Measurements from ENCODE around the gene NKX2-3. TPM values are rescaled to one million over a fixed set of nuclear protein-coding genes. Genes with fewer than 3 reads are reported as not detected.

The NKX2-3 gene
- total and polyA plus RNA-seq, 9 of the 15 experiments (the other 6 are each of a cell fraction or from before 2014, with no cell fraction given), result not detected

GRCh38 chr10:99526861-99527504 lies 5.8 kb upstream of the NKX2-3 start:
- DNase-seq (ENCODE audit: extremely low read depth in 1 of 4, low spot score in 3 of 4) (no peak), FAIRE-seq (no peak), ATAC-seq (no peak)
- H3K4me1 ChIP-seq (replicated peaks in 1 of 2; ENCODE audit: control insufficient read depth in 2 of 2, insufficient read depth in 2 of 2, low read length in 2 of 2), result peaks cover 0 to 26% of the 10 kb centered on the region in 2 experiments; a peak in 2 of 5 replicates
- H3K4me3 ChIP-seq, result no peak overlapping the region
- no peaks in the 10 kb centered on the region for H3K36me3 ChIP-seq (ENCODE audit: control insufficient read depth, insufficient read depth, low read length)
- ChIA-PET CTCF (ENCODE audit: low intra/inter-chr PET ratio) (no interaction called here), POLR2A (no interaction called here)
- peaks cover 17 to 56% of the 10 kb centered on the region in 2 experiments; a peak in 4 of 5 replicates for H3K27me3 ChIP-seq (ENCODE audit: control insufficient read depth in 2 of 2, insufficient read depth in 2 of 2, low read length in 2 of 2)
- no peak overlapping the region for H2AFZ ChIP-seq (ENCODE audit: low read depth, low read length)
- H3K9ac ChIP-seq (ENCODE audit: insufficient read depth in 1 of 2, low read depth in 2 of 2, low read length in 2 of 2), result no peak overlapping the region
- intact Hi-C loops (cut with micrococcal nuclease) (no loop called here), in situ Hi-C loops (cut with MboI) (no loop called here)
- H3K4me2 ChIP-seq (ENCODE audit: insufficient read depth, low read length), result no peak overlapping the region
- 1% methylated on average over 11 of the region's 24 CpGs for WGBS (ENCODE audit: insufficient coverage, low coverage, missing lambda C conversion rate)
- H4K20me1 ChIP-seq (replicated peaks; ENCODE audit: control insufficient read depth, insufficient read depth, low read length), result 0 out of 2 replicates have a peak, but pooled peaks cover 3% of the 10 kb centered on the region
- TF ChIP-seq ZNF512 (tag; IDR thresholded peaks at IDR 0.05), result no peak
- no TSS peak for BruUV-seq (replicated peaks)
- no peaks in the 10 kb centered on the region for H3K9me3 ChIP-seq (replicated peaks; ENCODE audit: control insufficient read depth, insufficient read depth, low read depth, low read length)
- H3K9me1 ChIP-seq (ENCODE audit: control insufficient read depth, insufficient read depth, low read length), result no peaks in the 10 kb centered on the region
- no peak overlapping the region for H3K27ac ChIP-seq (ENCODE audit: extremely low read depth, low read depth, low read length)
- no peaks in the 10 kb centered on the region for H3K79me2 ChIP-seq (ENCODE audit: control insufficient read depth, insufficient read depth, low read length)
